Mesenchymal stem cell (in vitro differentiated cells and primary cell): Measurements from ENCODE around the gene AIPL1.
A peak's percentile ranks its signal among the peaks of the same experiment; 100 is the strongest.

Experiments used
- DNase-seq: peaks from one replicate; pipeline ENCODE4 v3.0.0-alpha.2; 2013
- H2AFZ ChIP-seq: one replicate; pipeline ENCODE4 v1.6.1; 2013; ENCODE audit warnings: low read depth, mild to moderate bottlenecking, control low read depth, inconsistent platforms, low read length, moderate library complexity
- H2AK5ac ChIP-seq: 2 replicates; pipeline ENCODE4 v1.6.1; 2013; ENCODE audit warnings: low read length, moderate library complexity, mild to moderate bottlenecking, inconsistent platforms; ENCODE audit not compliant: severe bottlenecking
- H2BK120ac ChIP-seq: one replicate; pipeline ENCODE4 v1.6.1; 2013; ENCODE audit warnings: low read depth, mild to moderate bottlenecking, inconsistent platforms, low read length, moderate library complexity
- H2BK12ac ChIP-seq, 2 experiments: one replicate each; pipeline ENCODE4 v1.6.1; 2013; ENCODE audit warnings: inconsistent platforms in 2 of 2, low read length in 2 of 2, mild to moderate bottlenecking in 2 of 2, moderate library complexity in 2 of 2, control low read depth in 1 of 2
- H2BK15ac ChIP-seq: one replicate; pipeline ENCODE4 v1.6.1; 2013; ENCODE audit warnings: mild to moderate bottlenecking, low read depth, inconsistent platforms; ENCODE audit not compliant: poor library complexity, severe bottlenecking
- H2BK5ac ChIP-seq: 2 replicates; pipeline ENCODE4 v1.6.1; 2013; ENCODE audit warnings: low read depth, mild to moderate bottlenecking, low read length, control low read depth, inconsistent platforms; ENCODE audit not compliant: poor library complexity, severe bottlenecking
- H3K14ac ChIP-seq, 2 experiments: one replicate each; pipeline ENCODE4 v1.6.1; 2013; ENCODE audit warnings: inconsistent platforms in 2 of 2, low read length in 2 of 2, control low read depth in 1 of 2, mild to moderate bottlenecking in 1 of 2, moderate library complexity in 1 of 2
- H3K18ac ChIP-seq, 2 experiments: one replicate each; pipeline ENCODE4 v1.6.1; 2013; ENCODE audit warnings: inconsistent platforms in 2 of 2, low read length in 2 of 2, control low read depth in 1 of 2, low read depth in 1 of 2, mild to moderate bottlenecking in 1 of 2
- H3K23ac ChIP-seq, 2 experiments: one replicate each; pipeline ENCODE4 v1.6.1; 2013; ENCODE audit warnings: inconsistent platforms in 2 of 2, low read length in 2 of 2, mild to moderate bottlenecking in 2 of 2, moderate library complexity in 2 of 2, control low read depth in 1 of 2
- H3K27ac ChIP-seq: 2 replicates; pipeline ENCODE4 v1.5.1; 2013; ENCODE audit warnings: mild to moderate bottlenecking, moderate library complexity, low read length, control low read depth, inconsistent platforms; ENCODE audit not compliant: poor library complexity, severe bottlenecking
- H3K27me3 ChIP-seq, 2 experiments: 2 replicates each; pipeline versions ENCODE4 v1.6.1 to v1.7.0; 2013; ENCODE audit warnings: low read length in 2 of 2, mild to moderate bottlenecking in 2 of 2, moderate library complexity in 2 of 2, control low read depth in 1 of 2, inconsistent platforms in 1 of 2; ENCODE audit not compliant: control insufficient read depth in 1 of 2, insufficient read depth in 1 of 2
- H3K36me3 ChIP-seq, 2 experiments: 2 replicates each; pipeline versions ENCODE4 v1.6.1 to v1.7.0; 2013; ENCODE audit warnings: low read length in 2 of 2, control low read depth in 1 of 2, inconsistent platforms in 1 of 2, low read depth in 1 of 2, mild to moderate bottlenecking in 1 of 2; ENCODE audit not compliant: insufficient read depth in 2 of 2, control insufficient read depth in 1 of 2
- H3K4ac ChIP-seq, 2 experiments: one replicate each; pipeline ENCODE4 v1.6.1; 2013; ENCODE audit warnings: inconsistent platforms in 2 of 2, low read length in 2 of 2, mild to moderate bottlenecking in 2 of 2, moderate library complexity in 2 of 2, control low read depth in 1 of 2, low read depth in 1 of 2
- H3K4me1 ChIP-seq: 2 replicates; pipeline ENCODE4 v1.6.1; 2013; ENCODE audit warnings: low read depth, low read length, control low read depth; ENCODE audit not compliant: control insufficient read depth, insufficient read depth
- H3K4me2 ChIP-seq: 2 replicates; pipeline ENCODE4 v1.6.1; 2013; ENCODE audit warnings: low read length, mild to moderate bottlenecking, inconsistent platforms; ENCODE audit not compliant: poor library complexity, severe bottlenecking
- H3K4me3 ChIP-seq, 2 experiments: 2 replicates each; pipeline versions ENCODE4 v1.5.1 to v1.7.0; 2013; ENCODE audit warnings: low read length in 2 of 2, mild to moderate bottlenecking in 2 of 2, control low read depth in 1 of 2, low read depth in 1 of 2; ENCODE audit not compliant: insufficient read depth in 1 of 2
- H3K79me1 ChIP-seq: replicated peaks from 2 replicates; pipeline ENCODE4 v1.6.1; 2013; ENCODE audit warnings: mild to moderate bottlenecking, control low read depth, low read length, inconsistent platforms; ENCODE audit not compliant: poor library complexity, severe bottlenecking
- H3K9ac ChIP-seq: 2 replicates; pipeline ENCODE4 v1.7.0; 2013; ENCODE audit warnings: mild to moderate bottlenecking, low read length, moderate library complexity
- H3K9me3 ChIP-seq: 2 replicates; pipeline ENCODE4 v1.7.0; 2013; ENCODE audit warnings: mild to moderate bottlenecking, low read length; ENCODE audit not compliant: control insufficient read depth
- H4K8ac ChIP-seq: one replicate; pipeline ENCODE4 v1.6.1; 2013; ENCODE audit warnings: inconsistent platforms, mild to moderate bottlenecking, low read length, moderate library complexity
- H4K91ac ChIP-seq: one replicate; pipeline ENCODE4 v1.6.1; 2013; ENCODE audit warnings: mild to moderate bottlenecking, low read length, inconsistent platforms
- WGBS: methylation state at CpG from one replicate; pipeline ENCODE4 v1.1.7; 2013; ENCODE audit warnings: mixed read lengths; 5-methylcytosine and 5-hydroxymethylcytosine counted together

The AIPL1 gene

DNA sequence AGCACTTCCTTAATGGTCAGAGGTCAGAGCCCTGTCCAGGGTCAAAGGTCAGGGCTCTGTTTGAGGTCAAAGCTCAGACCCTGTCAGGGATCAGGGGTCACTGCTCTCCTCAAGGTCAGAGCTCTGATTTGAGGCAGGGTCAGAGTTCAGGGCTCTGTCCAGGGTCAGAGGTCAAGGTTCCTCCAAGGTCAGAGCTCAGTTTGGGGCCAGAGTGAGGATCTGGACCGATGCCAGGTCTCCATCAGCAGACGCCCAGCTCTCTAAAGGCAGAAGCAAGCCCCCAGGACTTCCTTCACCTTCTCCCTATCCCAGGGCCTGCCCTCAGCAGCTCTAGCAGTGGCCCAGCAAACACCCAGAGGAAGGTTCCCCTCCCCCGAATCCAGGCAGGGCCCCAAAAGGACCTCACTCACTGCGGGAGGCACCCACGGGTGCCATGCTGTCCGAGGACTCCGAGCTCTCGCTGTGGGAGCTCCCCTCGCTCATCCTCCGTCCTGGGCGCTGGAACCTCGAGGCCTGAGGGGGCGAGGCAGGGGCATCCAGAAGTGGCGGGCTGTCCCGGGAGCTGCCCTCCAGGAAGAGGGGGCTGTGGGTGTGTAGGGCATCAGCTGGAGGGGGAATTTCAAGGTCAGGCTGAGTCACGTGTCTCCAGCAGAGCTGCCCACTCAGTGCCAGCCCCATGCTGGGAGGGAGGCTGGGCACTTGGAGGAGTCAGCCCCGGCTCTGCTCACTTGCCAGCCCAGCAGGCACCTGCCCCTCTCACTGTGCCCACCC, 36.0 kb upstream of the AIPL1 start:
- 87% methylated on average over 16 of the region's 17 CpGs for WGBS

DNA sequence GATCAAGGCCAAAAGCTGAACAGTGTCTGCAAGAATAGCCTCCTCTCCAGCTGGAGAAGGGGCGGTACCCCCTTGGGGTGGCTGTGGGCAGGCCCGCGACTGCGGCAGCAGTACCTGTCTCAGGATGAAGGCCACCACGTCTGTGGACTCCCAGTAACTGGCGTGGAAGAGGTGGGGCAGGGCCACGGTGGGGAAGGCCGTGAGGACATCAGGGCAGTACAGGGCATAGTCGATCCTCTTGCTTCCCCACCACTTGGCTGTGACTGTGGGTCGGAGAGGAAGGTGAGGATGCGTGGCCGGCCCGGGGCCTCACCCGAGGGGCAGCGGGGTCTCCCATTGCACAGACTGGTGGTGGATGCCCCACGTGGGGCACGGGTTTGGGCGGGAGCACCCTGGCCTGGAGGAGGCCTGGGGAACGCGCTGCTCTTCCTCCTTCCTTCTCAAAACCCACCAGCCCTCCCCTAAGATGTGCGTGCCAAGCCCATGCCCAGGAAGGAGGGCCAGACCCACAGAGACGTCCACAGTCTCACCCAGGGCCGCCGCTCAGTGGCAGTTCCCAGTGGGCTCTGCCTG, 35.3 kb upstream of the AIPL1 start:
- Histone ChIP-seq H3K18ac (no peak overlapping the region), H2AK5ac (no peak overlapping the region), H3K27ac (no peak overlapping the region), H2BK120ac (no peak overlapping the region), H3K27me3 (no peaks in the 10 kb centered on the region), H3K23ac (no peak overlapping the region), H3K4me3 (no peak overlapping the region), H3K4ac (no peak overlapping the region), H3K36me3 (peaks cover 0 to 4% of the 10 kb centered on the region in 2 experiments), H2AFZ (no peak overlapping the region), H4K91ac (no peak overlapping the region), H3K9ac (no peak overlapping the region), H3K9me3 (peaks cover 3% of the 10 kb centered on the region), H2BK15ac (no peak overlapping the region), H3K4me1 (peaks cover 24% of the 10 kb centered on the region), H3K14ac (peak overlapping the region in 1 of 2 experiments; percentile 18), H3K4me2 (no peak overlapping the region), H3K79me1 (no peaks in the 10 kb centered on the region), H2BK5ac (no peak overlapping the region), H4K8ac (no peak overlapping the region), H2BK12ac (no peak overlapping the region)
- WGBS, result 94% methylated on average over 24 of the region's 24 CpGs
- no peak for DNase-seq

More for the DNA sequence above, 36.0 kb upstream of the AIPL1 start:
- H3K27ac ChIP-seq, result no peak overlapping the region
- no peak overlapping the region for H2BK120ac ChIP-seq
- no peak overlapping the region for H2AFZ ChIP-seq
- no peak overlapping the region for H3K4me3 ChIP-seq
- peak overlapping the region; percentile 0 for H3K4me2 ChIP-seq
- H3K79me1 ChIP-seq, result no peaks in the 10 kb centered on the region
- no peak overlapping the region for H2AK5ac ChIP-seq
- no peak overlapping the region for H2BK5ac ChIP-seq
- H4K8ac ChIP-seq, result no peak overlapping the region
- DNase-seq, result no peak
- no peak overlapping the region for H3K14ac ChIP-seq
- H2BK15ac ChIP-seq, result no peak overlapping the region
- no peak overlapping the region for H3K9ac ChIP-seq
- H3K9me3 ChIP-seq, result peaks cover 3% of the 10 kb centered on the region
- no peak overlapping the region for H4K91ac ChIP-seq
- no peak overlapping the region for H3K18ac ChIP-seq
- peaks cover 24% of the 10 kb centered on the region for H3K4me1 ChIP-seq
- peaks cover 0 to 4% of the 10 kb centered on the region in 2 experiments for H3K36me3 ChIP-seq
- H2BK12ac ChIP-seq, result no peak overlapping the region
- no peak overlapping the region for H3K4ac ChIP-seq
- H3K23ac ChIP-seq, result no peak overlapping the region
- no peaks in the 10 kb centered on the region for H3K27me3 ChIP-seq

DNA sequence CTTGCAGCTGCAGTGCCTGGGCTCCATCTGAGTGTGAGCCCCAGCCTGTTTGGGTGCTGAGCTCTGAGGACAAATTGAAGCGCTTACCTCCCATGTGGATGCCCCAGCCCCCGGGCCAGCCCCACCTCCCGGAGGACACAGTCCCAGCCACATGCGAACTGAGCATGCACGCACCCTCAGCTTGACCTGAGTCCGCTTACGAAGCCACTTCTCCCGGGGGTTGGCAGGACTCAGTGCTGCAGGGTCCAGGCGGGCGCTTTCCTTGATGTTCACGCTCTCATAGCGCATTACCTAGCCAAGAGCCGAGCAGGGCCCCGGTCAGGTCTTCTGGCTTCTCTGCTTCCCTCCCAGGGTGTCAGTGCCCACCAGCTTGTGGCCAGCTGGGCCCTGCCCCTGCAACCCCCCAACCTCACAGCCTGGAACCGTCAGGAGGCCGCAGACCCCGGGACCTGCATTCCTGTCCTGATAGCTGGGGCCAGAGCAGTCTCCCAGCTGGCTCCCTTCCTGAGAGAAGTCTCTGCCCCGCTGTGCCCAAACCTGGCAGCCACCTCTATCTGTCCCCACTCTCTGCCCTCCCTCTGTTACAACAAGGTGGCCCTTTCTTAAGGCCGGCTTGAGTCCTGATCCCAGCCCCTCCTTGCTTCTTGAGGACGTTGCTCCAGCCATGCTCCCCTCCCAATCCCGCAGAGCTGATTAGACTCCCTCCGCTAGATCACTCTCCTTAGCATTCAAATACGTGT, 33.3 kb upstream of the AIPL1 start:
- H3K4me1 ChIP-seq, result peaks cover 29% of the 10 kb centered on the region
- DNase-seq, result no peak
- H2AFZ ChIP-seq, result no peak overlapping the region
- H4K91ac ChIP-seq, result no peak overlapping the region
- no peak overlapping the region for H2BK5ac ChIP-seq
- no peak overlapping the region for H3K27ac ChIP-seq
- no peak overlapping the region for H3K14ac ChIP-seq
- H2BK12ac ChIP-seq, result no peak overlapping the region
- H3K4me2 ChIP-seq, result no peak overlapping the region
- 84% methylated on average over 23 of the region's 23 CpGs for WGBS
- H3K9me3 ChIP-seq, result peaks cover 3% of the 10 kb centered on the region
- no peak overlapping the region for H3K4me3 ChIP-seq
- H2BK15ac ChIP-seq, result no peak overlapping the region
- no peak overlapping the region for H4K8ac ChIP-seq
- H3K36me3 ChIP-seq, result no peaks in the 10 kb centered on the region
- H3K4ac ChIP-seq, result no peak overlapping the region
- no peak overlapping the region for H2BK120ac ChIP-seq
- H3K9ac ChIP-seq, result no peak overlapping the region
- H3K18ac ChIP-seq, result no peak overlapping the region
- no peaks in the 10 kb centered on the region for H3K27me3 ChIP-seq
- no peaks in the 10 kb centered on the region for H3K79me1 ChIP-seq
- H3K23ac ChIP-seq, result no peak overlapping the region
- no peak overlapping the region for H2AK5ac ChIP-seq

DNA sequence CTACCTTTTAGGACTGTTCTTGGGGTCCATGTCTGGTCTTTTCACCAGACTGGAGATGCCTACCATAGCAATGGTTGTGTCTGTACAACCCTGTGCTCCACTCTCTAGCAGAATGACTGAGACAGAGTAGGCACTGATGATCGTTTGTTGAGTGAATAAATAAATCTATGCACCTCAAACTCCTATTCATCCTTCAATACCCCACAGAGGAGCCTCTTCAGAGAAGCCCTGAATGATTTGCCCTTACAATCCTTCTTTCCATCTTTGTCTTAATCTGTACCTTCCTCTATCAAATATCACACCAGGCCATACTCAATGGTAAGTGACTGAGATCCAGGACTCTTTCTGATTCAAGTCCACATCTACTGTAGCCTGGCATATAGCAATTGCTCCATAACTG, 32.6 kb upstream of the AIPL1 start:
- no peak for DNase-seq
- WGBS, result 92% methylated on average over 1 of the region's 1 CpG
- no peak overlapping the region for H3K27ac ChIP-seq
- no peak overlapping the region for H4K91ac ChIP-seq
- H4K8ac ChIP-seq, result no peak overlapping the region
- no peak overlapping the region for H2AK5ac ChIP-seq
- peaks cover 0 to 4% of the 10 kb centered on the region in 2 experiments for H3K27me3 ChIP-seq
- H3K9me3 ChIP-seq, result peaks cover 3% of the 10 kb centered on the region
- no peak overlapping the region for H2BK120ac ChIP-seq
- H3K18ac ChIP-seq, result no peak overlapping the region
- no peak overlapping the region for H3K23ac ChIP-seq
- no peak overlapping the region for H2BK12ac ChIP-seq
- no peak overlapping the region for H2AFZ ChIP-seq
- H3K4ac ChIP-seq, result no peak overlapping the region
- H3K9ac ChIP-seq, result no peak overlapping the region
- no peaks in the 10 kb centered on the region for H3K79me1 ChIP-seq
- H2BK5ac ChIP-seq, result no peak overlapping the region
- H3K4me2 ChIP-seq, result no peak overlapping the region
- peaks cover 29% of the 10 kb centered on the region for H3K4me1 ChIP-seq
- H2BK15ac ChIP-seq, result no peak overlapping the region
- H3K4me3 ChIP-seq, result no peak overlapping the region
- no peaks in the 10 kb centered on the region for H3K36me3 ChIP-seq
- no peak overlapping the region for H3K14ac ChIP-seq
